ENCODE results near the gene CTNNA3.

Gene CTNNA3

DNA sequence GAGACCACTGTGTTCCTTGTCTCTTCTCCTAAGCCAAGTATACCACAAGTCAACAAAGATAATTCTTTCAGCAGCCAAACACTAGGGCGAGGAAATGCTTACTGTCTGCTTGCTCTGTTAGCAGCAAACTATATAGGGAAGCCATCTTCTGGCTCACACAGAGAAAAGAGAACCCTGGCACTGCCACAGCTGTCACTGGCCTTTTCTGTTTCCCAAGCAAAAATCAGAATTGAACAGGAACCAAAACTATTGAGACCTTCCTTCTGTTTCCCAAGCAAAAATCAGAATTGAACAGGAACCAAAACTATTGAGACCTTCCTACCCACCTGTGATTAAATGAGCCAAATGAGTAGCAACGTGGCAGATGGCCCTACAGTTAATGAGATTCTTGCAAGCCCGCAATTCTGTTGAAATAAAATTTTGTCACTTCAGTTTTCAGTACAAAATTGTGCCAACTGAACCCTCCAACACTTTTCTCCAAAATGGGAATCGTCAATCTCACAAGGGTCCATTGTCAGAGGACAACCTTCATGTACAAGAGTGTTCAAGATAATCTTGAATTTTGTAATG is 715.7 kb downstream of the CTNNA3 start:
- in situ Hi-C loops (cut with HindIII; ENCODE audit: low sequenced_read_pairs): no loop called here

DNA sequence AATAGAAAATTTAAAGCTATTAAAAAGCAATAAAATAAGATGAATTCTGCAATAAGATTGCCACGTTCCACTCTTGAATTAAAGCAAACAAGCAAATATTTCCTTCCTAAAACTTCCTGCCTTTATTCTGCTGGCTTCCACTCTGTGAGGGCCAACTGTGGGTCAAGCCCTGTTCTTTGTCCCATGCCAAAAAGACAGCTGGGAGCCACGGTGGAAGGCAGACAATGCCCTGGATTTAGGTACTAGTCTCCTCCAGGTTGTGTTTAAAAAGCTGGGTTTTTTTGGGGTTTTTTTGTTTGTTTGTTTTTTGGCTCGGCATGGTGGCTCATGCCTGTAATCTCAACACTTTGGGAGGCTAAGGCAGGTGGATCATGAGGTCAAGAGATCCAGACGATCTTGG is 731.0 kb downstream of the CTNNA3 start:
- in situ Hi-C loops (cut with HindIII; ENCODE audit: low sequenced_read_pairs): no loop called here

GRCh38 chr10:66958466-66958865 is 737.5 kb downstream of the CTNNA3 start:
- in situ Hi-C loops (cut with HindIII; ENCODE audit: low sequenced_read_pairs): no loop called here

- in situ Hi-C loops (cut with HindIII; ENCODE audit: low sequenced_read_pairs): no loop called here
Measured at GRCh38 chr10:66951896-66952295, 744.1 kb downstream of the CTNNA3 start.

- in situ Hi-C loops (cut with HindIII; ENCODE audit: low sequenced_read_pairs): no loop called here
Measured at GRCh38 chr10:66943590-66943989, 752.4 kb downstream of the CTNNA3 start.

- in situ Hi-C loops (cut with HindIII; ENCODE audit: low sequenced_read_pairs): no loop called here
Measured at GRCh38 chr10:66942407-66942806, 753.6 kb downstream of the CTNNA3 start.

GRCh38 chr10:66941491-66941890 is 754.5 kb downstream of the CTNNA3 start:
- in situ Hi-C loops (cut with HindIII; ENCODE audit: low sequenced_read_pairs): no loop called here

DNA sequence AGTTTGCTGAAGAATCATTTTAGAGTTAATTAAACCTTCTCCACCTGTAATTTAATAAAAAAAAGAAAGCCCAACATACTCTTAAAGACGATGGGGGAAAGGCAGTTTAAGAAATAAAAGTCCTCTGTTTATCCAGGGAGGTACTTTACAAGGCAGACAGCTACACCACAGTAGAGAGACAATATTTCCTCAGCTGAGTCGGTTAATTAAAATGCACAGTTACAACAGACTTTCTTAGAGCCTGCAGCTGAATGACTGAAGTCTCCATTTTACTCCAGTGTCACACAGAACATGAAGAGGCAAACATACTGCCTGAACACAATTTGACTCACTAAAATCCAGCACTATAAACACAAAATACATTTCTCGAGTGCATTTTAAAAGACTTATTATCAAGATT is 755.0 kb downstream of the CTNNA3 start:
- in situ Hi-C loops (cut with HindIII; ENCODE audit: low sequenced_read_pairs): no loop called here

GRCh38 chr10:66934711-66935110 is 761.3 kb downstream of the CTNNA3 start:
- in situ Hi-C loops (cut with HindIII; ENCODE audit: low sequenced_read_pairs): no loop called here

GRCh38 chr10:66931949-66932343 is 764.0 kb downstream of the CTNNA3 start:
- in situ Hi-C loops (cut with HindIII; ENCODE audit: low sequenced_read_pairs): no loop called here

DNA sequence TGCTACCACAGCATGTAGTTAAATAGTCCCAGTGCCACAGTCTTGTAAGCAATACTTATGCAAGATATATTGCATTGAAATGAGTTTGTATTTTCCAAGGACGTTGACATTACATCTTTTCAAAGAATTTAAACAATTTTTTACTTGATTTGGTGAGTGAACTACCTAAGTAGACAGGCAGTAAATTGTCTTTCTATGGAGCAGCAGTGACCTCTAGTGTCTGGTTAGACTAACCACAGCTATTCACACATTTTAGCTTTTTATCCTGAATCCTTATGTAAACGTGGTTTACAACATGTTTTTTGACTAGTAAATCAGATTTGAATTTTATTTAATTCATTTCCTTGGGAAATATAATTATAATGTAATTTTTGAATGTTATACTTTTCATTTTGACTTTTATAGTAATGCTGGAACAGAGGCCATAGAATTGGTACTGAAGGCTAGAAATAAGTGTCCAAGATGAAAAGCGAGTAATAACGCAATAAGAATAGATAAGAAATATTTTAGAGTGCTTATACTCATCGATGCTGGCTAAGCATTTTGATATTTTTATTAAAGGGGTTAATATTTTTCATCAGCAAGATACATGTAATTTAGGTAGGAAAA is 764.6 kb downstream of the CTNNA3 start:
- in situ Hi-C loops (cut with HindIII; ENCODE audit: low sequenced_read_pairs): no loop called here

GRCh38 chr10:66929375-66929774 is 766.6 kb downstream of the CTNNA3 start:
- in situ Hi-C loops (cut with HindIII; ENCODE audit: low sequenced_read_pairs): no loop called here

GRCh38 chr10:66928776-66929175 is 767.2 kb downstream of the CTNNA3 start:
- in situ Hi-C loops (cut with HindIII; ENCODE audit: low sequenced_read_pairs): no loop called here

DNA sequence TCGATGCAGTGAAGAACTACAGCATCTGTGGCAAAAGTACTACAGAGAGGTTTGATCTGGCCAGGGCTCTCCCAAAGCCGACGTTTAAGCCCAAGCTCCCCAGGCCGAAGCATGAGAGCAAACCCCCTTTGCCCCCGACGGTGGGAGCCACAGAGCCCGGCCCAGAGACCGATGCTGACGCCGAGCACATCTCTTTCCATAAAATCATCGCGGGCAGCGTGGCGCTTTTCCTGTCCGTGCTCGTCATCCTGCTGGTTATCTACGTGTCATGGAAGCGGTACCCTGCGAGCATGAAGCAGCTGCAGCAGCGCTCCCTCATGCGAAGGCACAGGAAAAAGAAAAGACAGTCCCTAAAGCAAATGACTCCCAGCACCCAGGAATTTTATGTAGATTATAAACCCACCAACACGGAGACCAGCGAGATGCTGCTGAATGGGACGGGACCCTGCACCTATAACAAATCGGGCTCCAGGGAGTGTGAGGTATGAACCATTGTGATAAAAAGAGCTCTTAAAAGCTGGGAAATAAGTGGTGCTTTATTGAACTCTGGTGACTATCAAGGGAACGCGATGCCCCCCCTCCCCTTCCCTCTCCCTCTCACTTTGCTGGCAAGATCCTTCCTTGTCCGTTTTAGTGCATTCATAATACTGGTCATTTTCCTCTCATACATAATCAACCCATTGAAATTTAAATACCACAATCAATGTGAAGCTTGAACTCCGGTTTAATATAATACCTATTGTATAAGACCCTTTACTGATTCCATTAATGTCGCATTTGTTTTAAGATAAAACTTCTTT is 767.8 kb downstream of the CTNNA3 start:
- in situ Hi-C loops (cut with HindIII; ENCODE audit: low sequenced_read_pairs): no loop called here

DNA sequence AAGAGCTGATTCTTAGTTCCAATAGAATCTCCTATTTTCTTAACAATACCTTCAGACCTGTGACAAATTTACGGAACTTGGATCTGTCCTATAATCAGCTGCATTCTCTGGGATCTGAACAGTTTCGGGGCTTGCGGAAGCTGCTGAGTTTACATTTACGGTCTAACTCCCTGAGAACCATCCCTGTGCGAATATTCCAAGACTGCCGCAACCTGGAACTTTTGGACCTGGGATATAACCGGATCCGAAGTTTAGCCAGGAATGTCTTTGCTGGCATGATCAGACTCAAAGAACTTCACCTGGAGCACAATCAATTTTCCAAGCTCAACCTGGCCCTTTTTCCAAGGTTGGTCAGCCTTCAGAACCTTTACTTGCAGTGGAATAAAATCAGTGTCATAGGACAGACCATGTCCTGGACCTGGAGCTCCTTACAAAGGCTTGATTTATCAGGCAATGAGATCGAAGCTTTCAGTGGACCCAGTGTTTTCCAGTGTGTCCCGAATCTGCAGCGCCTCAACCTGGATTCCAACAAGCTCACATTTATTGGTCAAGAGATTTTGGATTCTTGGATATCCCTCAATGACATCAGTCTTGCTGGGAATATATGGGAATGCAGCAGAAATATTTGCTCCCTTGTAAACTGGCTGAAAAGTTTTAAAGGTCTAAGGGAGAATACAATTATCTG is 768.6 kb downstream of the CTNNA3 start:
- in situ Hi-C loops (cut with HindIII; ENCODE audit: low sequenced_read_pairs): no loop called here

- in situ Hi-C loops (cut with HindIII; ENCODE audit: low sequenced_read_pairs): no loop called here
Measured at GRCh38 chr10:66926841-66927240, 769.2 kb downstream of the CTNNA3 start.

DNA sequence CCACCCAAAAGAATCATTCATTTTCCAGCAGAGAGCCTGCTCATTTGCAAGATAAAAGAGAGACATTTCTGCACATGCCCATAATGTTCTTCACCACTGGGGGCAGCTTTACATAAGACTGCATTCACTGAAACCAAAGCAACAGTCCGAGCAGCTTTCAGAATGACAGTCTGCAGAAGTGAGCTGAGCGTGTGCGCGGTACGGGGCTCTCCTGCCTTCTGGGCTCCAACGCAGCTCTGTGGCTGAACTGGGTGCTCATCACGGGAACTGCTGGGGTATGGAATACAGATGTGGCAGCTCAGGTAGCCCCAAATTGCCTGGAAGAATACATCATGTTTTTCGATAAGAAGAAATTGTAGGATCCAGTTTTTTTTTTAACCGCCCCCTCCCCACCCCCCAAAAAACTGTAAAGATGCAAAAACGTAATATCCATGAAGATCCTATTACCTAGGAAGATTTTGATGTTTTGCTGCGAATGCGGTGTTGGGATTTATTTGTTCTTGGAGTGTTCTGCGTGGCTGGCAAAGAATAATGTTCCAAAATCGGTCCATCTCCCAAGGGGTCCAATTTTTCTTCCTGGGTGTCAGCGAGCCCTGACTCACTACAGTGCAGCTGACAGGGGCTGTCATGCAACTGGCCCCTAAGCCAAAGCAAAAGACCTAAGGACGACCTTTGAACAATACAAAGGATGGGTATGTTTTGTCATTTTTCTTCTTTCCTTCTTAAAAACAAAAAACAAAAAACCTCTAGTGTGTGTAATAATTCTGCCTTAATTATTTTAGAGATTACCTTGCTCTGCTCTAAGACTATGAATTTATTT is 769.9 kb downstream of the CTNNA3 start, which contains the start of gene LRRTM3:
TSS of gene LRRTM3 (plus strand) at position 141 of the 820 bp plus-strand sequence.
- in situ Hi-C loops (cut with HindIII; ENCODE audit: low sequenced_read_pairs): no loop called here

DNA sequence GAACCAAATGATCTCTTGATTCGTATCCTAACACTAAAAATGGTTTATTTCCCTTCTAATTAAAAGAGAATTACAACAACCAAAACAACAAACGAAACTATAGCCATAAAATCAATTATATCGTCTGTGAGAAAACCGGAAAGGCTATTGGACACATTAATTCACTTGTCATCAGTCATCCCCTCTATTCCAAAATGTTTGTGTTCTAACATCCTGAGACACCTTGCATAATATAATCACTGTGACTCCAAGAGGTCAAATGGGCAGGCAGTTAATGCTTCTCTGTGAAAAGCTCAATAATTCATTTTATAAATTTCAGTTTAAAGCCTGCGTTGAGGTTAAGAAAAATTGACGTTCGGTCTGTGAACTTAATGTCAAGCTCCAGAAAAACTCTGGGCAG is 770.6 kb downstream of the CTNNA3 start:
- in situ Hi-C loops (cut with HindIII; ENCODE audit: low sequenced_read_pairs): no loop called here

GRCh38 chr10:66924674-66925345 is 771.2 kb downstream of the CTNNA3 start:
- in situ Hi-C loops (cut with HindIII; ENCODE audit: low sequenced_read_pairs): no loop called here

GRCh38 chr10:66919248-66919647 is 776.7 kb downstream of the CTNNA3 start:
- in situ Hi-C loops (cut with HindIII; ENCODE audit: low sequenced_read_pairs): no loop called here
